Gastroesophageal sphincter (tissue), 3 donors: ENCODE measurements around the gene EXOSC6.
"Not testable (repeated sequence)": the region's sequence is repeated elsewhere in the genome, so short reads cannot be mapped to it uniquely, and the experiment has no call there.

Experiments
- CTCF ChIP-seq, 4 experiments: fragments of 200-600 bp in 2 of 4; fragments of 450-650 bp in 2 of 4; sonication (generic) in 1 of 4; IDR thresholded peaks; one replicate each; pipeline ENCODE4 v1.5.1; 2017 to 2019; ENCODE audit warnings: antibody characterized with exemption in 4 of 4, mild to moderate bottlenecking in 2 of 4, moderate library complexity in 2 of 4
- EP300 ChIP-seq: sonication (generic); formaldehyde crosslinking; IDR thresholded peaks from one replicate; pipeline ENCODE4 v1.6.1; 2017; ENCODE audit warnings: antibody characterized with exemption, mild to moderate bottlenecking

GRCh38 chr16:70197611-70198010, 54.1 kb downstream of the EXOSC6 start:
- TF ChIP-seq CTCF (IDR thresholded peaks at IDR 0.05); EP300: not testable (repeated sequence)
